Measurements from ENCODE around the gene RIC1.
"Not testable (repeated sequence)": the region's sequence is repeated elsewhere in the genome, so short reads cannot be mapped to it uniquely, and the experiment has no call there.

The RIC1 gene

GRCh38 chr9:5628530-5629311 is at the start of gene RIC1:
RIC1 (plus strand) TSS chr9:5629107; CDS start chr9:5629310, 203 bp downstream.
- DNase-seq (ENCODE audit: low read depth): peak; percentile 93

- DNase-seq (ENCODE audit: low read depth): no peak
Observed at GRCh38 chr9:5579881-5580280, 49.0 kb upstream of the RIC1 start.

- no peak for DNase-seq (ENCODE audit: low read depth)
Observed at GRCh38 chr9:5580650-5581049, 48.3 kb upstream of the RIC1 start.

GRCh38 chr9:5581706-5582105 is 47.2 kb upstream of the RIC1 start:
- not testable (repeated sequence) for DNase-seq (ENCODE audit: low read depth)

- peak; percentile 49 for DNase-seq (ENCODE audit: low read depth)
Observed at GRCh38 chr9:5582835-5583195, 46.1 kb upstream of the RIC1 start.

GRCh38 chr9:5586391-5586802 is 42.5 kb upstream of the RIC1 start:
- DNase-seq (ENCODE audit: low read depth): peak; percentile 38

- no peak for DNase-seq (ENCODE audit: low read depth)
Observed at GRCh38 chr9:5587024-5587423, 41.9 kb upstream of the RIC1 start.

- DNase-seq (ENCODE audit: low read depth): no peak
Observed at GRCh38 chr9:5592231-5592630, 36.7 kb upstream of the RIC1 start.

GRCh38 chr9:5592904-5593303 is 36.0 kb upstream of the RIC1 start:
- no peak for DNase-seq (ENCODE audit: low read depth)

- no peak for DNase-seq (ENCODE audit: low read depth)
Observed at GRCh38 chr9:5593904-5594303, 35.0 kb upstream of the RIC1 start.

GRCh38 chr9:5596173-5596572 is 32.7 kb upstream of the RIC1 start:
- DNase-seq (ENCODE audit: low read depth): no peak

GRCh38 chr9:5608298-5609225 is 20.3 kb upstream of the RIC1 start:
- DNase-seq (ENCODE audit: low read depth): no peak

GRCh38 chr9:5609226-5609596 is 19.7 kb upstream of the RIC1 start:
- DNase-seq (ENCODE audit: low read depth): no peak

GRCh38 chr9:5610491-5610890 is 18.4 kb upstream of the RIC1 start:
- no peak for DNase-seq (ENCODE audit: low read depth)

- DNase-seq (ENCODE audit: low read depth): no peak
Observed at GRCh38 chr9:5611321-5612184, 17.4 kb upstream of the RIC1 start.

- DNase-seq (ENCODE audit: low read depth): no peak
Observed at GRCh38 chr9:5612185-5612530, 16.7 kb upstream of the RIC1 start.

GRCh38 chr9:5614192-5614591 is 14.7 kb upstream of the RIC1 start:
- no peak for DNase-seq (ENCODE audit: low read depth)

- no peak for DNase-seq (ENCODE audit: low read depth)
Observed at GRCh38 chr9:5614985-5615384, 13.9 kb upstream of the RIC1 start.

- no peak for DNase-seq (ENCODE audit: low read depth)
Observed at GRCh38 chr9:5617749-5618148, 11.2 kb upstream of the RIC1 start.

- DNase-seq (ENCODE audit: low read depth): no peak
Observed at GRCh38 chr9:5620494-5620893, 8.4 kb upstream of the RIC1 start.

- no peak for DNase-seq (ENCODE audit: low read depth)
Observed at GRCh38 chr9:5621327-5621726, 7.6 kb upstream of the RIC1 start.

- peak; percentile 56 for DNase-seq (ENCODE audit: low read depth)
Observed at GRCh38 chr9:5622016-5622415, 6.9 kb upstream of the RIC1 start.

Data from fibroblast of the conjunctiva (primary cell).